ENCODE data around the gene LRRC49. TPM values are rescaled to one million over a fixed set of nuclear protein-coding genes. Genes with fewer than 3 reads are reported as not detected.

Gene LRRC49
- total RNA-seq, 1 experiment from 2014 or later, result 8.3 TPM

- Histone ChIP-seq H3K14ac (ENCODE audit: insufficient read depth, low read length) (no peak overlapping the region), H3K4me1 (ENCODE audit: insufficient read depth, low read length) (no peaks in the 10 kb centered on the region), H3K4ac (ENCODE audit: low read depth, low read length) (no peak overlapping the region), H3K56ac (ENCODE audit: insufficient read length, low read depth, low read length) (no peak overlapping the region), H2AK5ac (ENCODE audit: insufficient read length, low read length) (no peak overlapping the region), H3K23ac (ENCODE audit: insufficient read length, low read depth, low read length) (no peak overlapping the region), H3K18ac (ENCODE audit: insufficient read length, low read depth, low read length) (no peak overlapping the region), H2BK5ac (ENCODE audit: insufficient read length, low read length) (no peak overlapping the region), H3K79me1 (ENCODE audit: insufficient read depth, low read depth, low read length, poor library complexity, severe bottlenecking) (no peaks in the 10 kb centered on the region), H3K9me3 (ENCODE audit: control insufficient read depth, low read depth, low read length) (no peaks in the 10 kb centered on the region), H3K4me2 (ENCODE audit: insufficient read depth, insufficient read length, low read length) (no peak overlapping the region), H4K5ac (ENCODE audit: insufficient read length, low read depth, low read length) (no peak overlapping the region), H3K9ac (ENCODE audit: extremely low read depth, insufficient read length, low read length) (no peak overlapping the region), H4K20me1 (ENCODE audit: control insufficient read depth, insufficient read depth, insufficient read length) (no peaks in the 10 kb centered on the region), H3K79me2 (ENCODE audit: insufficient read depth, low read length) (no peaks in the 10 kb centered on the region), H3K27me3 (ENCODE audit: insufficient read depth, low read length) (no peaks in the 10 kb centered on the region), H2BK120ac (ENCODE audit: low read depth, low read length, poor library complexity, severe bottlenecking) (no peak overlapping the region), H3K23me2 (ENCODE audit: insufficient read length, low read depth, low read length, poor library complexity, severe bottlenecking) (no peaks in the 10 kb centered on the region), H2BK20ac (ENCODE audit: low read depth, low read length, poor library complexity, severe bottlenecking) (no peak overlapping the region), H2BK15ac (ENCODE audit: low read depth, low read length) (no peak overlapping the region), H2BK12ac (ENCODE audit: insufficient read length, low read depth, low read length) (no peak overlapping the region), H3K27ac (ENCODE audit: insufficient read length, low read depth, low read length) (no peak overlapping the region), H4K8ac (replicated peaks; ENCODE audit: insufficient read length, low read depth, low read length) (no peak overlapping the region), H3T11ph (ENCODE audit: low read length) (no peak overlapping the region), H4K91ac (ENCODE audit: insufficient read length, low read depth, low read length) (no peak overlapping the region), H2AFZ (ENCODE audit: low read length) (no peak overlapping the region)
- no peaks in the 10 kb centered on the region for H3K4me1 Mint-ChIP-seq
- H3K27me3 Mint-ChIP-seq (ENCODE audit: low read depth), result no peaks in the 10 kb centered on the region
- H3K36me3 Mint-ChIP-seq (ENCODE audit: insufficient read depth in 1 of 3, low read depth in 3 of 3), result no peaks in the 10 kb centered on the region
- no peak overlapping the region for H3K4me3 Mint-ChIP-seq
- no peaks in the 10 kb centered on the region for H3K9me3 Mint-ChIP-seq
- no peak for TF ChIP-seq CTCF (conservative IDR thresholded peaks at IDR 0.05)
- no peak for DNase-seq
- no peak overlapping the region for H3K27ac Mint-ChIP-seq
- WGBS (ENCODE audit: extremely low coverage, insufficient read length, low lambda C conversion rate), result no CpG with 5 or more reads among the region's 2 CpGs
These were observed 118.4 kb downstream of the LRRC49 start for GRCh38 chr15:71010997-71011396.
